Neural progenitor cell (in vitro differentiated cells): Measurements from ENCODE around the gene NDUFS8. TPM values are rescaled to one million over a fixed set of nuclear protein-coding genes. Genes with fewer than 3 reads are reported as not detected.
A peak's percentile ranks its signal among the peaks of the same experiment; 100 is the strongest.

Source experiments
- DNase-seq: peaks from one replicate; pipeline ENCODE4 v3.0.0-alpha.2; 2016; ENCODE audit warnings: low spot score
- H2AFZ ChIP-seq: fragments of 200-600 bp; sonication (generic); replicated peaks from 2 replicates; pipeline ENCODE4 v1.6.1; 2016; ENCODE audit warnings: antibody characterized with exemption
- H3F3A ChIP-seq: fragments of 200-600 bp; sonication (generic); 2 replicates; pipeline ENCODE4 v1.6.1; 2016; ENCODE audit warnings: antibody characterized with exemption, low read depth
- H3K27ac ChIP-seq: fragments of 200-600 bp; sonication (generic); 2 replicates; pipeline ENCODE4 v1.5.1; 2016; ENCODE audit warnings: mild to moderate bottlenecking
- H3K27me3 ChIP-seq: fragments of 200-600 bp; sonication (generic); 2 replicates; pipeline ENCODE4 v1.6.1; 2016; ENCODE audit warnings: mild to moderate bottlenecking, moderate library complexity
- H3K36me3 ChIP-seq: fragments of 200-600 bp; sonication (generic); 2 replicates; pipeline ENCODE4 v1.5.1; 2016
- H3K4me1 ChIP-seq: fragments of 200-600 bp; sonication (generic); 2 replicates; pipeline ENCODE4 v1.6.1; 2016; ENCODE audit warnings: mixed run types
- H3K4me2 ChIP-seq: fragments of 200-600 bp; sonication (generic); 2 replicates; pipeline ENCODE4 v1.6.1; 2016
- H3K4me3 ChIP-seq: fragments of 200-600 bp; sonication (generic); 2 replicates; pipeline ENCODE4 v1.5.1; 2016
- H3K79me2 ChIP-seq: fragments of 200-600 bp; sonication (generic); 2 replicates; pipeline ENCODE4 v1.6.1; 2016; ENCODE audit warnings: low read depth
- H3K9ac ChIP-seq: fragments of 200-600 bp; sonication (generic); 2 replicates; pipeline ENCODE4 v1.6.1; 2016
- H3K9me3 ChIP-seq: fragments of 200-600 bp; sonication (generic); 2 replicates; pipeline ENCODE4 v1.5.1; 2016; ENCODE audit warnings: low read depth
- H4K20me1 ChIP-seq: fragments of 200-600 bp; sonication (generic); 2 replicates; pipeline ENCODE4 v1.6.1; 2016; ENCODE audit warnings: low read depth
- H3K27ac Mint-ChIP-seq: 3 replicates; pipeline ENCODE4 v1.8.0; 2021; ENCODE audit warnings: mixed read lengths
- H3K27me3 Mint-ChIP-seq: 2 replicates; pipeline ENCODE4 v1.8.0; 2022; ENCODE audit warnings: low read depth, mild to moderate bottlenecking, inconsistent platforms, moderate library complexity, mixed read lengths; ENCODE audit not compliant: insufficient read depth
- H3K36me3 Mint-ChIP-seq: 3 replicates; pipeline ENCODE4 v1.8.0; 2021; ENCODE audit warnings: mixed read lengths
- H3K4me1 Mint-ChIP-seq: 3 replicates; pipeline ENCODE4 v1.8.0; 2021; ENCODE audit warnings: mixed read lengths
- H3K4me3 Mint-ChIP-seq: 3 replicates; pipeline ENCODE4 v1.8.0; 2021; ENCODE audit warnings: mild to moderate bottlenecking, moderate library complexity, mixed read lengths
- H3K9me3 Mint-ChIP-seq: 3 replicates; pipeline ENCODE4 v1.8.0; 2020; ENCODE audit warnings: mixed read lengths
- CTCF ChIP-seq: fragments of 200-600 bp; sonication (generic); IDR thresholded peaks from 2 replicates; pipeline ENCODE4 v1.5.1; 2017; ENCODE audit warnings: antibody characterized with exemption, mild to moderate bottlenecking
- EZH2 ChIP-seq: fragments of 200-600 bp; sonication (generic); IDR thresholded peaks from 2 replicates; pipeline ENCODE4 v1.6.1; 2017; ENCODE audit warnings: antibody characterized with exemption, mild to moderate bottlenecking, moderate library complexity
- EZH2phosphoT487 ChIP-seq: fragments of 200-600 bp; sonication (generic); IDR thresholded peaks from 2 replicates; pipeline ENCODE4 v1.6.1; 2017; ENCODE audit warnings: antibody characterized with exemption
- total RNA-seq: library from RNA; depleted of rRNA; stranded (reverse); fragments of >200 nt; gene quantifications from 2 replicates; pipeline ENCODE4 v1.2.3, GENCODE V29; 2015; ENCODE audit warnings: low replicate concordance

The NDUFS8 gene
- total RNA-seq, 1 donor from 2014 or later, result 46.7 TPM

GRCh38 chr11:68014157-68014946, 16.1 kb upstream of the NDUFS8 start:
- Mint-ChIP-seq H3K9me3 (no peaks in the 10 kb centered on the region), H3K27ac (peak overlapping the region; percentile 81), H3K36me3 (no peaks in the 10 kb centered on the region), H3K4me1 (peaks cover 65% of the 10 kb centered on the region), H3K27me3 (peaks cover 8% of the 10 kb centered on the region), H3K4me3 (peak overlapping the region; percentile 3)
- Histone ChIP-seq H3K4me1 (peaks cover 14% of the 10 kb centered on the region), H3F3A (peaks cover 6% of the 10 kb centered on the region), H3K9ac (no peak overlapping the region), H4K20me1 (no peaks in the 10 kb centered on the region), H3K4me2 (no peak overlapping the region), H3K27me3 (no peaks in the 10 kb centered on the region), H3K4me3 (no peak overlapping the region), H3K79me2 (no peaks in the 10 kb centered on the region), H3K27ac (no peak overlapping the region), H2AFZ (no peak overlapping the region), H3K9me3 (no peaks in the 10 kb centered on the region), H3K36me3 (no peaks in the 10 kb centered on the region)
- TF ChIP-seq EZH2 (no peak), CTCF (no peak), EZH2phosphoT487 (no peak)
- DNase-seq, result no peak

- peaks cover 60% of the 10 kb centered on the region for H3K4me1 Mint-ChIP-seq
- peaks cover 12% of the 10 kb centered on the region for H3K4me1 ChIP-seq
Measured at GRCh38 chr11:68014947-68015447, 15.5 kb upstream of the NDUFS8 start.

GRCh38 chr11:68015467-68015866, 15.0 kb upstream of the NDUFS8 start:
- no peak overlapping the region for H3K27ac ChIP-seq
- H3K4me3 Mint-ChIP-seq, result no peak overlapping the region
- no peak overlapping the region for H2AFZ ChIP-seq
- H3K9me3 Mint-ChIP-seq, result no peaks in the 10 kb centered on the region
- peaks cover 8% of the 10 kb centered on the region for H3K27me3 Mint-ChIP-seq
- TF ChIP-seq EZH2phosphoT487 (no peak), EZH2 (no peak), CTCF (no peak)
- H3K4me1 Mint-ChIP-seq, result peaks cover 57% of the 10 kb centered on the region
- H3K4me3 ChIP-seq, result no peak overlapping the region
- no peaks in the 10 kb centered on the region for H3K9me3 ChIP-seq
- no peak overlapping the region for H3K27ac Mint-ChIP-seq
- no peaks in the 10 kb centered on the region for H3K36me3 Mint-ChIP-seq
- H4K20me1 ChIP-seq, result no peaks in the 10 kb centered on the region
- no peak overlapping the region for H3K9ac ChIP-seq
- H3F3A ChIP-seq, result peaks cover 6% of the 10 kb centered on the region
- no peaks in the 10 kb centered on the region for H3K36me3 ChIP-seq
- no peak for DNase-seq
- no peaks in the 10 kb centered on the region for H3K79me2 ChIP-seq
- H3K4me1 ChIP-seq, result peaks cover 9% of the 10 kb centered on the region
- no peaks in the 10 kb centered on the region for H3K27me3 ChIP-seq
- no peak overlapping the region for H3K4me2 ChIP-seq

More at GRCh38 chr11:68014947-68015447, 15.5 kb upstream of the NDUFS8 start:
- Histone ChIP-seq H3K9me3 (no peaks in the 10 kb centered on the region), H3K9ac (no peak overlapping the region), H3K79me2 (no peaks in the 10 kb centered on the region), H3K36me3 (no peaks in the 10 kb centered on the region), H3K27ac (no peak overlapping the region), H3F3A (peaks cover 5% of the 10 kb centered on the region), H3K27me3 (no peaks in the 10 kb centered on the region), H2AFZ (no peak overlapping the region), H3K4me2 (no peak overlapping the region), H3K4me3 (no peak overlapping the region), H4K20me1 (no peaks in the 10 kb centered on the region)
- peaks cover 8% of the 10 kb centered on the region for H3K27me3 Mint-ChIP-seq
- H3K4me3 Mint-ChIP-seq, result no peak overlapping the region
- peak overlapping the region; percentile 76 for H3K27ac Mint-ChIP-seq
- no peaks in the 10 kb centered on the region for H3K36me3 Mint-ChIP-seq
- no peak for DNase-seq
- no peaks in the 10 kb centered on the region for H3K9me3 Mint-ChIP-seq
- TF ChIP-seq EZH2phosphoT487 (no peak), CTCF (no peak), EZH2 (no peak)
